Lung (tissue), 12 donors: ENCODE results near the gene PDLIM3. TPM values are rescaled to one million over a fixed set of nuclear protein-coding genes. Genes with fewer than 3 reads are reported as not detected.

Source experiments
- ATAC-seq: fragments of 200-7000 bp; cut with Tn5 transposase; one replicate; pipeline ENCODE4 v1.9.1; 2020; ENCODE audit warnings: moderate number of reproducible peaks; ENCODE audit not compliant: insufficient read depth, low FRiP score
- DNase-seq, 3 donors: peaks; one replicate each; pipeline ENCODE4 v3.0.0-alpha.2; 2013 to 2017
- H3K27ac ChIP-seq, 2 donors: one replicate each; pipeline ENCODE4 v1.5.1; 2013; ENCODE audit warnings: mild to moderate bottlenecking in 2 of 2, moderate library complexity in 2 of 2, control low read depth in 1 of 2, inconsistent platforms in 1 of 2, low read depth in 1 of 2, low read length in 1 of 2
- H3K27me3 ChIP-seq, 3 donors: one replicate each; pipeline ENCODE4 v1.5.1; 2013; ENCODE audit warnings: low read length in 2 of 3; ENCODE audit not compliant: control insufficient read depth in 3 of 3, insufficient read depth in 3 of 3
- H3K36me3 ChIP-seq, 4 donors: one replicate each; pipeline ENCODE4 v1.5.1; 2013; ENCODE audit warnings: low read length in 4 of 4, mild to moderate bottlenecking in 1 of 4, moderate library complexity in 1 of 4; ENCODE audit not compliant: control insufficient read depth in 4 of 4, insufficient read depth in 4 of 4
- H3K4me1 ChIP-seq, 5 donors: one replicate each; pipeline ENCODE4 v1.5.1; 2013; ENCODE audit warnings: low read length in 5 of 5, mild to moderate bottlenecking in 2 of 5, moderate library complexity in 1 of 5; ENCODE audit not compliant: control insufficient read depth in 5 of 5, insufficient read depth in 5 of 5
- H3K4me3 ChIP-seq: one replicate; pipeline ENCODE4 v1.5.1; 2013; ENCODE audit warnings: mild to moderate bottlenecking, control low read depth, moderate library complexity
- H3K9ac ChIP-seq, 2 donors: one replicate each; pipeline ENCODE4 v1.5.1; 2013; ENCODE audit warnings: low read length in 2 of 2, control low read depth in 1 of 2; ENCODE audit not compliant: insufficient read depth in 1 of 2
- H3K9me3 ChIP-seq, 4 donors: one replicate each; pipeline ENCODE4 v1.5.1; 2013; ENCODE audit warnings: low read length in 3 of 4, mild to moderate bottlenecking in 1 of 4, moderate library complexity in 1 of 4; ENCODE audit not compliant: control insufficient read depth in 4 of 4, insufficient read depth in 3 of 4
- WGBS, 2 donors: extraction: QIAGEN DNeasy Blood & Tissue Kit; methylation state at CpG; one replicate each; pipeline ENCODE4 v1.1.7; 2013; 5-methylcytosine and 5-hydroxymethylcytosine counted together
- polyA plus RNA-seq, 2 donors: library from polyadenylated mRNA; stranded (reverse); fragments of 200-250 nt; gene quantifications; one replicate each; pipeline ENCODE4 v1.2.1, GENCODE V29; 2013
- total RNA-seq, 2 donors: library from RNA; depleted of rRNA in 1 of 2; stranded (reverse); fragments of >200 nt in 1 of 2; gene quantifications; one replicate each; pipeline ENCODE4 v1.2.1, GENCODE V29; 2014 to 2021
- TF ChIP-seq, protein P1 (sequence below): IDR thresholded peaks from 2 replicates; pipeline ENCODE4 v1.5.1; 2012; ENCODE audit warnings: mild to moderate bottlenecking; ENCODE audit errors: control extremely low read depth, extremely low read depth
- donor health status: control.
- donor health status: control.
- donor health status: Bipolar disorder and iron deficiency.
- donor health status: healthy.
- donor health status: DM: yes; HTN: yes; CAD: no.

Gene PDLIM3
- total and polyA plus RNA-seq, 4 donors: 21.5 to 58.1 (median 33.9) TPM

DNA sequence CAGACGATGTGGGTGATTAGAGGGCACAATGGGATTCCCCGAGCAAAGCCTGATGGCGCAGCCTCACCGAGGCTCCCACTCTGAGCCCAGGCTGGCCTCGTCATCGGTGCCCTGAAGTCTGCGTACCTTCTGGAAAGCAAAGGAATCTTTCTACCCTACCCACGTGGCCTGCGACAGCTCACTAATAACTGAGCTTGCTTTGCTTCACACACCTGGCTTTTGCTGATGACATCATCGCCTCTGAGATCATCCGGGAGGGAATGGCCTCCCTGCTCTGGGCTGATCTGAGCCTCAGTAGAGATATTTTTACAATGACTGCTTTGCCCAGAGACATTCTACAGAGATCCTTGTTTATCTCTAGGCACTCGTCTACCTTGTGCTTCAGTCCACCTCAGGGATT is 45.4 kb upstream of the PDLIM3 start:
- TF ChIP-seq, protein P1, sequence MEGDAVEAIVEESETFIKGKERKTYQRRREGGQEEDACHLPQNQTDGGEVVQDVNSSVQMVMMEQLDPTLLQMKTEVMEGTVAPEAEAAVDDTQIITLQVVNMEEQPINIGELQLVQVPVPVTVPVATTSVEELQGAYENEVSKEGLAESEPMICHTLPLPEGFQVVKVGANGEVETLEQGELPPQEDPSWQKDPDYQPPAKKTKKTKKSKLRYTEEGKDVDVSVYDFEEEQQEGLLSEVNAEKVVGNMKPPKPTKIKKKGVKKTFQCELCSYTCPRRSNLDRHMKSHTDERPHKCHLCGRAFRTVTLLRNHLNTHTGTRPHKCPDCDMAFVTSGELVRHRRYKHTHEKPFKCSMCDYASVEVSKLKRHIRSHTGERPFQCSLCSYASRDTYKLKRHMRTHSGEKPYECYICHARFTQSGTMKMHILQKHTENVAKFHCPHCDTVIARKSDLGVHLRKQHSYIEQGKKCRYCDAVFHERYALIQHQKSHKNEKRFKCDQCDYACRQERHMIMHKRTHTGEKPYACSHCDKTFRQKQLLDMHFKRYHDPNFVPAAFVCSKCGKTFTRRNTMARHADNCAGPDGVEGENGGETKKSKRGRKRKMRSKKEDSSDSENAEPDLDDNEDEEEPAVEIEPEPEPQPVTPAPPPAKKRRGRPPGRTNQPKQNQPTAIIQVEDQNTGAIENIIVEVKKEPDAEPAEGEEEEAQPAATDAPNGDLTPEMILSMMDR: no peak
- peaks cover 0 to 2% (median 0%) of the 10 kb centered on the region in 3 donors for H3K27me3 ChIP-seq
- peaks cover 0 to 25% (median 4%) of the 10 kb centered on the region in 5 donors for H3K4me1 ChIP-seq
- no peak overlapping the region for H3K27ac ChIP-seq
- H3K9ac ChIP-seq: no peak overlapping the region
- H3K36me3 ChIP-seq: no peaks in the 10 kb centered on the region
- ATAC-seq (no peak), DNase-seq (no peak)
- H3K9me3 ChIP-seq: no peaks in the 10 kb centered on the region
- 86 to 89% methylated on average over 12 of the region's 12 CpGs for WGBS, 2 donors
- H3K4me3 ChIP-seq: no peak overlapping the region

DNA sequence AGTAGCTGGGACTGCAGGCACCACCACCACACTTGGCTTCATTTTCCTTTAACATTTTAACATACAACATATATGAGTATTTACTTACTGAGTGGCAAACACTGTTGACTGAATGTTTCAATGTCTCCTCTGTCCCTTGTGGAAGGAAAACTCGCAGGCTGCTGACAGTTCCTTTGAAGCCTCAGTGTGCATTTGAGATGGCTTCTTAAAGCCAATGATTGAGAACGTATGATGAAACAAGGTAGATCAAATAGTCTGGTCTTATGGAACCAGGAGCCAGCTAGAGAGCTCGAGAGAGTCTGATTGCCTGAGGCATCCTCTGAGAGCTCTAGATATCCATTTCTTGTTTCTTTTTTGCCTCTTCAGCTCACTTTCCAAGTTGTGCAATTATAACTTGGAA is 43.0 kb upstream of the PDLIM3 start:
- DNase-seq: no peak
- 70 to 71% methylated on average over 3 of the region's 3 CpGs for WGBS, 2 donors
- H3K9me3 ChIP-seq: no peaks in the 10 kb centered on the region
- H3K4me1 ChIP-seq: peaks cover 0 to 25% (median 4%) of the 10 kb centered on the region in 5 donors
- H3K27me3 ChIP-seq: no peaks in the 10 kb centered on the region
- no peak overlapping the region for H3K9ac ChIP-seq
- H3K27ac ChIP-seq: no peak overlapping the region
- H3K4me3 ChIP-seq: no peak overlapping the region
- ATAC-seq: no peak
- H3K36me3 ChIP-seq: no peaks in the 10 kb centered on the region
- TF ChIP-seq, protein P1: no peak

DNA sequence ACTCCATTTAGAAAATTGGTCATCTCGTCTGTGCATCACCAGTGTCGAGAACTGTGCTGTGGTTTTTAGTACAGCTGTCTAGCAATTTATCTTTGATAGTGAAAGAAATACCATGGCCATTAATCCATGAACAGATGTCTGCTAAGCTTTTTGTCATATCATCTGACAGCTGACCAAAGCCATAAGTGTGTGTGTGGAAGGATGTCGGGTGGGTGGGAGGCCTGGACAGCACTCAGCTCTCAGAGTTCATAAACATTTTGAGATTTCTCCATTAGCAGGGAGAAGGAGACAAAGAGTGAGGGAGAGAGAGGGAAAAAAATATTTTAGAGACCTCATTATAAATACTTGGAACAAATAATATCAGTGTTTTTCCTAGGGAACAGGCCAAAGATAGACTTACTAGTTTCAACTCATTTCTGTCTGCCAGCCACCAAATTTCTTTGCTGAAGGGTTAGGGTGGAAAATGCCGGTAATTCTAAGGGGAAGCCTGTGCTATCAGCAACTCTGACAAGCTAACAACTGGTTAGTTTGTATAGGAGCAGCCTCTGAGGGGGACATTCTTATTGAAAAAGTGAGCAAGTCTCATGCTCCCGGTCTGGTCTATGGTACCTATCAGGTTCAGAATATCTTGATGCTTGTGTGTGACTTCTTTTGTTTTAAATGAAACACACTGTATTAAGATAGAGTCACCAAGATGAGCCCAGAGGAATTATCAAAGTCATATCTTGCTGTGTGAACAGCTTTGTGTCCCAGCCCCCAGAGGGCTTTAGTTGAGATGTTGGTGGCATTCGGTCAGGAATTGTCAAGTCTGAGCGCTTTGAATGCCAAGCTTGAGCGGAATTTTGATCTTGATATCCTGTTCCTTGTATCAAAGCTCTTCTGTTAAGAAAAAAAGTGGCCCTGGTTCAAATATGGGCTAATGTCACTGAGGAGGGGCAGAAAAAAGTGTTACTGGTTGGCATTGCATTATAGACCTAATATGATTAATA is 41.9 kb upstream of the PDLIM3 start:
- DNase-seq: peak in 2 of 3 donors; percentile 43 to 84
- no peaks in the 10 kb centered on the region for H3K27me3 ChIP-seq
- TF ChIP-seq, protein P1: no peak
- ATAC-seq: no peak
- no peaks in the 10 kb centered on the region for H3K36me3 ChIP-seq
- no peaks in the 10 kb centered on the region for H3K9me3 ChIP-seq
- peak overlapping the region in 1 of 2 donors; percentile 46 for H3K9ac ChIP-seq
- H3K4me3 ChIP-seq: no peak overlapping the region
- H3K4me1 ChIP-seq: peaks cover 0 to 25% (median 4%) of the 10 kb centered on the region in 5 donors
- peak overlapping the region; percentile 56 for H3K27ac ChIP-seq
- WGBS, 2 donors: 79 to 84% methylated on average over 8 of the region's 8 CpGs
